ENCODE results near the gene TRAF3IP1.
A peak's percentile ranks its signal among the peaks of the same experiment; 100 is the strongest.
"Not testable (repeated sequence)": the region's sequence is repeated elsewhere in the genome, so short reads cannot be mapped to it uniquely, and the experiment has no call there.

TRAF3IP1 gene

DNA sequence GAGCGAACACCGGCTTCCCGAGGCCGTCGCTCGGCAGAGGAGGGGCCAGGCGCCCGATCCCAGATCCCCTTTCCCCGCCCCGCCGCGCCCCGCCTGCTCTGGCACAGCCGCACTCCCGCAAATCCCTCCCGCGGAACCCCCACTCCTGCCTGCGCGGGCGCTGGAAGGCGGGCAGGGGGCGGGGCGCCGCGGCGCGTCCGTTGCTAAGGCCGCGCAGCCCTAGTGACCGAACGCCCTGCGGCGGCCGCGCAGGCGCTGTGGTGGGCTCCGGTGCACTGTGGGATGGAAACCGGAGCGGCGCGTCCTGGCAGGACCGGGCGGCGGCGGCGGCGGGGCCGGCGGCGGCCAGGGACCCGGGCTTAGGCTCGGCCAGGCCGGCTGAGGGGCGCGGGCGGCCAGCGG lies at the start of gene TRAF3IP1:
TSS of gene TRAF3IP1 (plus strand) at position 273 of the 402 bp plus-strand sequence. CDS start 145 bp downstream, outside the sequence.
- peak; percentile 87 for DNase-seq

DNA sequence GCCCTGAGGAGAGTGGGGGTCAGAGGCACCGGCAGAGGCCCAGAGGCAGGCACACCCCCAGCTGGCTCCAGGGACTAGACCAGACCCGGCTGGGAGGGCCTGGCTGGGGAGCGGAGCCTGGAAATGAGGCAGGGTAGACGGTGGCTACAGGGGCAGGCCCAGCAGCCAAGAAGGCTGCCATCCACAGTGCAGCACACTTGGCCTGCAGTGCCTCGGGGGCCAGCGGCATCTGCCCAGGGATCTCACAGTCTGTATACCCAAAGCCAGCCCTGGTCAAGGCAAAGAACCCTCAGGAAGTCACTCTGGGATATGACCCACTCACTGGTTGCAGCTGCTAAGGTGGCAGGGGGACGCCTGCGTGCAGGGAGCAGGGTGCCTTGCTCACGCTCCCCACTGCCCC lies 49.7 kb upstream of the TRAF3IP1 start:
- no peak for DNase-seq

- DNase-seq: no peak
These were observed 49.2 kb upstream of the TRAF3IP1 start for GRCh38 chr2:238271061-238271554.

- not testable (repeated sequence) for DNase-seq
These were observed 48.6 kb upstream of the TRAF3IP1 start for GRCh38 chr2:238271686-238272085.

DNA sequence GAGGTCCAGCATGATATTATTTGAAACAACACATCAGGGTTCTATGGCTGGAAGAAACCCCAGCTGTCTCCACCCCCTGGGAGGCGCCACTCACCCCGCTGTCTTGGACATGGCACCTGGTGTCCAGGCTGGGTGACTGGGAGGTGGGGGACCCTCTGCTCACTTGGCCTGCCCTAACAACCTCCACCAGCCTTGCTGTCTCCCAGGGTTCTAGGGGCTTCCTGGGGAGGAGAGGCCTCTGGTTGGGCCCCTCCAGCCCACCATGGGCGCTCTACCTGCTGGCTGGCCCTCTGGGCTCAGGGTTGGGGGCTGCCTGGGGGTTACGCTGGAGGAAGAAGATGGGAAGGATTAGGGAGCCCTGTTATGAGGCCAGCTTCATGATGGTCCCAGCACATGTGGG lies 48.2 kb upstream of the TRAF3IP1 start:
- DNase-seq: no peak

GRCh38 chr2:238273433-238273832 lies 46.9 kb upstream of the TRAF3IP1 start:
- DNase-seq: not testable (repeated sequence)

DNA sequence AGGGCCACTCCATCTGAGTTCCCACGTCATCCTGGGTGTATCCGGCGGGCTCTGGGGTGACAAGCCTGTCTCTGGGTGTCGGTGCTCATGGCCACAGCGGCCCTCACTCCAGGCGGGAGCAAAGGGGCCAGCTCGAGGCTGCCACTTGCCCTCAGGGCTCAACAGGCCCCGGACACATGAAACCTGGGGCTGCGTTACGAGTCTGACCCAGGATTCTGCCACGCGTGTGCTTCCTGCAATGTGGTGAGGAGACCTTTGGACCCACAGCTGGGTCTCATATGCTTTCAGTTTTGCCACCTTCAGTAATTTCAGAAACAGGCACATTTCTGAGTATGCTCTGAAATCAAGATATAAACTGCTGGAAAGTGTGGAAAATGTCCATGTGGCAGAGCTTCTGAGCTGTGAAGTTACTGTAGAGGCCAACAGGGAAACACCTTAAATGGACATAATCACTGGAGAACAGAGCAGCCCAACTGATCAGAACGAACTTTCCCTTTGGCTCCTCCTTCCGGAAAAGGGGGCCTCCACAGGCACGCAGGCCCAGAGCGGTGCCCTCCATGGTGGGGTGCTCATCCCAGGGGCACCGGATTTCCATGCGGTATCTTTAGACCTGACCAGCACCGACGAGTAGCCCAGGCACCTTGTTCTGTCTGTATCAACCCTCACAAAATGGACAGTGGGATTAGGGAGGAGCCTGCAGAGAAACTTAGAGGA lies 46.0 kb upstream of the TRAF3IP1 start:
- DNase-seq: no peak

- DNase-seq: no peak
These were observed 42.6 kb upstream of the TRAF3IP1 start for GRCh38 chr2:238277695-238278094.

GRCh38 chr2:238278626-238279323 lies 41.5 kb upstream of the TRAF3IP1 start:
- DNase-seq: no peak

GRCh38 chr2:238279324-238279682 lies 41.0 kb upstream of the TRAF3IP1 start:
- no peak for DNase-seq

DNA sequence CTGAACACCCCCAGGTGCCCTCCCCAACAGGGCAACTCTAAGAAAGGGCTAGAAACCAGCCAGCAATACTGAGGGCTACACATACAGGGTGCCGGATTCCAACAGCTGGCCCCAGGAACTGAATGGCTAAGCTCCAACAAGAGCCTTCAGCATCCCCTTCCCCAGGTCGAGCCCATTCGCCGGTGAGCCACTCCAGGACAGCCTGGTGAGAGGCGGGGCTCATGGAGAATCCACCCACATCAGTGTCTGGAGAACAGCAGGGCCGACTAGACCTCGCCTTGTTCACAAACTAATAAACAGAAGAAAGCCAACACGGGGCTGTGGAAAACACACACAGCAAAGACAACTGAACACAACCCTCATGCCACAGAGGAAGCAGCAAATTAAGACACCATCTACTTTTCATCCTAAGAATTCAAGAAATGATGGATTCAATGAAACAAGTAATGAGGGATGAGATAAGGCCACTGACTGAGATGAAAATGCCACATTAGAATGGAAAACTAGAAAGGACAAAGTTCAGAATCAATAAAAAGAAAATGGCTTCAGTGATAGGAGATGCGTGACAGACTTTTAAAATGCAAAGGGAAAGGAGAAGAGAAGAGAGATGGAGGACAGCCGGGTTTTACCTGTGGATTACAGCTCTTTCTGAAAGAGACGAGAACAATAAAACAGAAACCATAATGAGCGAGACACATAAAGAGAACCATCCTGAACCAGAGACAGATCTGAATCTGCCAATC lies 40.1 kb upstream of the TRAF3IP1 start:
- DNase-seq: no peak

GRCh38 chr2:238281826-238282480 lies 38.4 kb upstream of the TRAF3IP1 start:
- DNase-seq: no peak

DNA sequence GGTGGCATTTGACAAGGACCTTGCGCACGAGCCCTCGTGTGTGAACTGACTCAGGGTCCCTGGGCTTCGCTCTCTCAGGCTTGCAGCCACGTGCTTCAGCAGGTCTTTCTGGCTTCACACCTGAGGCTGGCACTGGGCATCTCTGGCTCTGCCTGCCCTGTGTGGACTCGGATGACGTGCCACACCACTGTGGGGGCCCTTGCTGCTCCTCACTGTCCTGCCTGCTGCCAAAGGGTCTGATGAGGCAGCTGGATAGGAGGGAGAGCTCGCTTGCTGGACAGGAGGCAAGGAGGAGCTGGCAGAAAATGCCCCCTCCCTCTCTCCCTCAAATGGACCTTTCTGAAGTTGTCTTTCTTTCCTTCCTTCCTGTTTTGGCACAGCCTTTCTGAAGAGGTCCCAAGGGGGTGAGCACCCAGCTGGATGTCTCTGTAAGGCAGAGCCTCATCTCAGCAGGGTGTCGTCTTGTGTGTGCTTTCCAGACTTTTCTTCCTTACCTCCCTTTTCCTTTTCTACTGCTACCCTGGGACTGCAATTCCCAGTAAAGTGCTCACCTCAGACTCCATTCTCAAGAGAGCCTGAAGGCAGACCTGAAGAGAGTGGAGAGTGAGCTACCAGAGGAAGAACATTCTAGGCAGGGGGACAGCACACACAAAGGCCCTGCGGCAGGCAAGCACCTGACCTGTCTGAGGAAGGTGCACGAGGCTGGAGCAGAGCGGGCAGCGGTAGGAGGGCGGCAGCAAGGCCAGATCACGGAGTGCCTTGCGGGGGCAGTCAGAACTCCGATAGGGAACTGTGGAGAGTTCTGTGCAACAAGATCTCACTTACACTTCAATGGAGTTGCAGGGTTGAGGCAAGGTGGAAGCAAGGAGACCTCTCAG lies 37.2 kb upstream of the TRAF3IP1 start:
- no peak for DNase-seq

- no peak for DNase-seq
These were observed 35.4 kb upstream of the TRAF3IP1 start for GRCh38 chr2:238284802-238285515.

DNA sequence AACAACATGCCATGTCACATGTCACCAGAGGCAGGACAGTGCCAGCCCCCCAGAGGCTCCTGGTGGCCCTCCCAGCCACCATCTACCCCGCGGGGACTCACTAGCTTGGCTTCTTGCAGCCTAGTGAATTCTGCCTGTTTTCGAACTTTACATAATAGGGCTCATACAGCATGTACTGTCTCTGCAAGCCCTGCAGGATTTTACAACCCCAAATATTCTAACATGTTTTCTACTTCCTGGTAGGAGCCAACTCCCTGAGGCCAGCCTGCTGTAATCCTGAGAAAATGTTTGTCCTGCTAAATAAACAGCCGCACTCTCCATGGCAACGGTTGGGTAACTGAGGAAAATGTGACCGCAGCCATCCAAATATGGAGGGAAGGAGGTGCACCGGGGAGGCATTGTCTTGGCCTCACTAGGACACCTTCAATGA lies 34.6 kb upstream of the TRAF3IP1 start:
- DNase-seq: no peak

DNA sequence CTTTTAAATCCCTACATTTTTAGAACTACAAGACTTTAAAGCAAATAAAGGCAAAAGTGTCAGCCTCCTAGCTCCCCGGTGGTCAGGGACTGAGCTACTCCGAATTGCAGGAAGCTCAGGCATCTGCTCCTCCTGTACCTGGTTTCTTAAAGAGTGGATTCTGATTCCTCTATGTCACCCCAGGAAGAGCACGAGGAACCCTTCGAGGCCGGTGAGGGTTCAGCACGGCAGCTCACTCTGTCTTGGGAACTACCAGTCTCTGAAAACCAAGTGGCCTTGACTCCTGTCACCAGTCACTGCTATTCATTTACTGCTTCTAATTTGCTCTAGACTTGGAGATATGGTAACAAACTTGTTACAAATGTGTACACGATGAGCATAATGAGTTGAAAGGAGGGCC lies 34.2 kb upstream of the TRAF3IP1 start:
- DNase-seq: no peak

- no peak for DNase-seq
These were observed 33.8 kb upstream of the TRAF3IP1 start for GRCh38 chr2:238286551-238286950.

GRCh38 chr2:238286987-238287736 lies 33.2 kb upstream of the TRAF3IP1 start:
- no peak for DNase-seq

GRCh38 chr2:238287737-238288649 lies 32.3 kb upstream of the TRAF3IP1 start, which contains the start of gene PER2:
Gene PER2, minus strand, starts transcription at chr2:238288610. Its CDS starts 10,674 bp downstream, at chr2:238277936.
- no peak for DNase-seq
